HG02623 (cell line): ENCODE results near the gene FGF16.
"Not testable (repeated sequence)": the region's sequence is repeated elsewhere in the genome, so short reads cannot be mapped to it uniquely, and the experiment has no call there.

ENCODE experiments used
- ATAC-seq: cut with Tn5 transposase; IDR thresholded peaks from one replicate; pipeline ENCODE4 v1.9.1; 2021; ENCODE audit warnings: moderate library complexity; ENCODE audit not compliant: unreplicated experiment

FGF16 gene

DNA sequence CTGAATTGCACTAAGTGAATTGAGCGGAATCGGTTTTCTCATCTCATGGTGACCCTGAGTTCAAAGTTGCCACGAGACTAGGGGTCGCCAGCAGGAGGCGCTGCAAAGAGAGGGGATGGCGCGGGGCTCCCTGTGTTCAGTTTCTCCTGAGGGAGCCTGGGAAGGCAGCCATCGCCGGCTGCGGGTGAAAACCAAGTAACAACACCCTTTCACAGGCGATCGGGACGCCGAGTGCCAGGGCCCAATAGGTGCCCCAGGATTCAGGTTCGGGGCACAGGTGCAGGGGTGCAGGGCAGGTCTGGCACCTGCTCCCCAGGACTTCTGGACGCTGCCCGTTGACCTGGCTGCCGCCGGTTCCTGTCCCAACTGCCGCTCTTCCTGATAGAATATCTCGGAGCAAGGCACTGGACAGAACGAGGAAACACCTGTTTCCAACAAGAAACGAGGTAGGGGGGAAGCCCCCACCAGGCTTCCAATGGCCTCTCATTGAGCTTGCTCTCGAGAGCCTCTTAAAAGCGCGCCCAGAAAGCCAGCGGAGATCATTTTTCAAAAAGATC, 1.1 kb upstream of the FGF16 start:
- no peak for ATAC-seq

DNA sequence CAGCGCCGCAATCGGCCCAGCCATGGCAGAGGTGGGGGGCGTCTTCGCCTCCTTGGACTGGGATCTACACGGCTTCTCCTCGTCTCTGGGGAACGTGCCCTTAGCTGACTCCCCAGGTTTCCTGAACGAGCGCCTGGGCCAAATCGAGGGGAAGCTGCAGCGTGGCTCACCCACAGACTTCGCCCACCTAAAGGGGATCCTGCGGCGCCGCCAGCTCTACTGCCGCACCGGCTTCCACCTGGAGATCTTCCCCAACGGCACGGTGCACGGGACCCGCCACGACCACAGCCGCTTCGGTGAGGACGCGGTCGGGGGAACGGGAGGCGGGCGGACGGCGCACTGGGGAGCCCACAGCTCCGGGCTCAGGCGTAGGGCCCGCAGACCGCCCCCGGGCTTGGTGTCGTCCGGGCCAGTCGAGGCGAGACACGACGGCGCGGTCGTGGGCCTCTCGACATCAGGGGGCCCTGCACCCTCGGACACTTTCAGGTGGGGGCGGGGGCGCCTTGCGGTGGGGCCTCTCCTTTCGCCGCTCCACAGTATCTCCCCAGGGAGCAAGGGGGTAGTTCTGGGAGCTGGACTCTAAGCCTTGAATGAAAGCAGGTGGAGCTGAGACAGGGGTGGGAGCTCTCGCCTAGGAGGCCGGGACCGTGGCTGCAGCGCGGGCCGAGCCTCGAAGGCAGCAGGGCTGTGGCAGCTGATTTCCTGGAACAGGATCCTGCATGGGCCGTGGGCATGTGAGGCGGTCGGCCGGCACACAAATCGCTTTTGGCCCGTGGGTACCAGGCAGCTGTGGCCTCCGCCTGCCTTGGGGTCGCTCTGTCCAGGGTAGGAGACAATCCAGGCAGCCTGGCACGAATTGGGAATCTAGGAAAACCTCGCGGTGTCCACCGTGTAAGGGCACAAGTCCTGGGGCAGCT, 722 bp downstream of the FGF16 start:
- ATAC-seq: no peak

DNA sequence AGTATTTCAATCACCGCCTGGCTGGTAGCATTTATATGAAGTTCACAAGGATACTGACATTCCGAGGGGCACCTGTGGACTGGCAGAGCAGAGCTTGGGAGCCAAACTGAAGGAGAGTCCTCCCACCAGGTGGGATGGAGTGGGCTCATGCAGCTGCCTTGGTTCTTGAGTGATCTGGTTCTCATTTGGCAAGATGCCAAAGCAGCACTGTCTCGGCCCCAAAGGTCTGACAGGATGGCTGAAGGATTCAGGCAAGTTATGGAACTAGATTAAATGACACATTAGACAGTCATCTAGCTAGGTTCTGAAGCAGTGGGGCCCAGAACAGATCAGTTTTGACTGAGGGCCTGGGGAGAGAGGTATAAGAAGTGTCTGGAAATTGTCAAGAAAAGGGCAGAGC, 3.2 kb downstream of the FGF16 start:
- ATAC-seq: no peak

DNA sequence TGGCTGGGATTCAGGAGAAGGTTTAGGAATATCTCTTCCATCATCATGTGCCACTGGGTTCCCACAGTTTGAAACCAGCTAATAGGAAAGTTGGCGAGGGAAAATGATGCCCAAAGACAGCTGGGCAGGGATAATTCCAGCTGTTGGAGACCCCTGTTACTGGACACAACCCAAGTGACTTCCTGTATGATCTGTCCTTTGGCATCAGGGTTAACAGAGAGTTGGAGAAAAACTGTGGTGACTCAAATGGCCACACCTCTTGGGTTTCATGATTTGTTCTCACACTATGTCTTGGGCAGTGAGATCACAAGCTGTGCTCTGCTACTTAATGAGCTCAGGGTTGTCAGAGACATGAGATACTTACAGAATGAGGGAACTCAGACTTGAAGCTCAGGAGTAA, 3.8 kb downstream of the FGF16 start:
- no peak for ATAC-seq

DNA sequence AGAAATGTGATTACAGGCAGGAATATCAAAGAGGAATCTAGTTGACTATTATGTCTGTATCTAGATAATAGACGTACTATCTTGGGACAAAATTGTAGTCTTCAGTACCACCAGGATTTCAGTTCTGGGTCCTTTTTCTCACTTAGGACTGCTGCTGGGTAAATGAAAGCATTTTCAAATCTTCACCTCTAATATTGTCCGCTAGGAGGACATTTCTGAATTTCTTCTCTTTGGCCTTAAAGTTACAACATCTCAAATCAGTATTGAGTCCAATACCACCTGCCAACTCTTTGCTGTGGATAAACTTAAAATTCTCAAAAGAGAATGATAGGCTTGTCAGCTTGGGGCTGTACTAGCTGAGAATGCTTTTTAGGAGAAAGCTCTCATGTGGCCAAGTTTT, 6.0 kb downstream of the FGF16 start:
- ATAC-seq: no peak

DNA sequence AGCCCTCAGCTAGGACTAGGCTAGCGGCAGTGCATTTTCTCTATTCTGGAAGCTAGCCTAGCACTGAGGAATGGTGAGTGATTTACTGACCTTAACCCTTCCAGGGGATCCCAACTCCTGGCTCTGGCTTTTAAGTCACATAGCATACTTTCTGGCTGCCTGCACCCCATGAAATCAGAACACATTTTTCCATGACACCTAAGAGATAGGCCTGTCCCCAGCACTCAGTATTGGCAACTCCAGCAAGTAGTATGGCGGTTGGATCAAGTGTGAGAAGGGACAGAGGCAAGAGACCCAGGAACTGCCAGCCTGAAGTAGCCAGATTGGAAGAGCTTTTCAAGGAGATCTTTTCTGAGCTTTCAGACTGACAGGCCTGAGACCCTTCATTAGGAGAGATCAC, 8.2 kb downstream of the FGF16 start:
- ATAC-seq: no peak

DNA sequence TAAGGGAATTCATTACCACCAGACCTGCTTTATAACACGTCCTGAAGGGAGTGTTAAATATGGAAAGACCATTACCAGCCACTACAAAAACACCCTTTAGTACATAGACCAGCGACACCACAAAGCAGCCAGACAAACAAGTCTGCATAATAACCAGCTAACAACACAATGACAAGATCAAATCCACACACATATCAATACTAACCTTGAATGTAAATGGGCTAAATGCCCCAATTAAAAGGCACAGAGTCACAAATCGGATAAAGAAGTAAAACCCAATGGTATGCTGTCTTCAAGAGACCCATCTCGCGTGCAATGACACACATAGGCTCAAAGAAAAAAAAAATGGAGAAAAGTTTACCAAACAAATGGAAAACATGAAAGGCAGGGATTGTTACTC, 36.9 kb downstream of the FGF16 start:
- no peak for ATAC-seq

DNA sequence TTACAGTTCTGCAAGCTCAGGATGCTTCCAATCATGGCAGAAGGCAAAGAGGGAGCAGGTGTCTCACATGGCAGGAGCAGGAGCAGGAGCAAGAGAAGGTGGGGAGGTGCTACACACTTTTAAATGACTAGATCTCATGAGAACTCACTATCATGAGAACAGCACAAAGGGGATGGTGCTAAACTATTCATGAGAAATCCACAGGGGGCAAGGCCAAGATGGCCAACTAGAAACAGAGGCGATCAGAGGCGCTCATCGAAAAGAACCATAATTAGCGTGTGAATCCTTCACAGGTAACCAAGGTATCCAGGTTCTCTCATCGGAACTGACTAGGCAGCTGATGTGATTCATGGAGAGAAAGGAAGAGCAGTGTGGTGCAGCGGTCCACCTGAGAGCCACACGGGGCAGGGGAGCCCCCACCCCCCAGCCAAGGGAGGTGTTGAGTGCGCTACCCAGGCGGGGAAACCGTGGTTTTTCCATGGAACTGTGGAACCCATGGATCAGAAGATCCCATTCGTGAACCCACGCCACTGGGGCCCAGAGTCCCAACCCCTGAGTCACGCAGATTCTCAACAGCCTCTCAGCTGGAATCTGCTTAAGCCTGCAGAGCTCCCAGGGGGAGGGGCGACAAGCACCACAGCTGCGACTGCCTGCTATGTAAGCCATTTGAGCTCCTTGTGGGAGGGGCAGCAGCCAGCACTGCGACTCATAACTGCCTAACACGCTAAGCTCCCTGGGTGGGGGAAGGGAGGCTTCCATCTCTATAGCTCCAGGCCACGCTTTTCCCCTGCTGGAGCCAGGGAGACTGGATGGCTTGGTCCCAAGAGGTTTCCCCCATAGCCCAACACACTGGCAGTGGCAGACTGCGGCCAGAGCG, 46.7 kb downstream of the FGF16 start:
- ATAC-seq: no peak

DNA sequence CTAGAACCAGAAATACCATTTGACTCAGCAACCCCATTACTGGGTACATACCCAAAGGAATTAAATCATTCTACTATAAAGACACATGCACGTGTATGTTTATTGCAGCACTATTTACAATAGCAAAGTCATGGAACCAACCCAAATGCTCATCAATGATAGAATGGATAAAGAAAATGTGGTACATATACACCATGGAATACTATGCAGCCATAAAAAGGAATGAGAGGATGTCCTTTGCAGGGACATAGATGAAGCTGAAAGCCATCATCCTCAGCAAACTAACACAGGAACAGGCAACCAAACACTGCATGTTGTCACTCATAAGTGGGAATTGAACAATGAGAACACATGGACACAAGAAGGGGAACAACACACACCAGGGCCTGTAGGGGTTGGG, 53.0 kb downstream of the FGF16 start:
- ATAC-seq: not testable (repeated sequence)

DNA sequence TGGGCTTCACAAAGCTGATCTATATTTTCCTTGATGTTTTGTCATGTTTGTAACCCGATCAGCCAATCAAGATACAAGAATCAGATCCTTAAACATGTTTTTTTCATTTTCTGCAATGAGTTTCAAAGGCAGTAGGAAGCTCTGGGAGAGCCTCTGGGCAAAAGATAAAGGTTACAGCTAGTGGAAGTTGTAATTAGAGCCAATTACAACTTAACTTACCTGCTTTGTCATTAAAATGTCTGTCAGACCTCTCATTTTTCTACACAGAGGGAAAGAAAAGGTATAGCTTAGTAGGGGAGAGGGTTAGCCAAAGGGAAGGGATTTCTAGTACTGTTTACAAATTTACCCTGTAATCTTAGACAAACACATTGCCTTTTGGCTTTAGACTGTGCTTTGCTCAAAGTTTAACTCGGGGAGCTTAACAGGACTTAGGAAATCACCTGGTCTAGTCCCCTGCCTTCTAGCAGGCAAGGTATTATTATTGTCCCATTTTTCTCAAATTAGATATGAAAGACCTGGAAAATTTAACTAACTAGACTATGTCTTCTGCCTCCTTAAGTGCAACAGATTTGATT, 55.8 kb downstream of the FGF16 start:
- ATAC-seq: no peak

DNA sequence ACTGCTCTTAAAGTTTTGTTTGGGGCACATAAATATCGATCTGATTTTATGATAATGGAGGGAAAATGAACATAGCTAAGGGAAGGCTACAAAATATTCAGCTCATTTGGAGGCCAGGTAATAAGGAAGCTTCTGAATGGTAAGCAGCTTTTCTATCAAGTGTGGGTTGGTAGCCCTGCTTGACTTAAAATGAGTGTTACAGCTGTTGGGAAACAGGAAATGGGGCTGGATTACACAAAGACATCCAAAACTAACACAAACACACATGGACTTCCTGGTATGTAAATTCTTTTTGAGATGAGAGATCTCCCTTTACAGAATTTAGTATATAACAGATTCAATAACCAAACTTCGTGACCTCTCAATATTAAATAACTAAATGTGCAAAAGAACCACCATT, 58.0 kb downstream of the FGF16 start:
- no peak for ATAC-seq
